HEK293 (cell line): ENCODE results near the gene OPA1.

ENCODE experiments used
- CTCF ChIP-seq: fragments of 450-650 bp; formaldehyde crosslinking; IDR thresholded peaks from 2 replicates; pipeline ENCODE4 v1.5.1; 2016; ENCODE audit warnings: missing biosample characterization, missing genetic modification characterization
- PATZ1 ChIP-seq: fragments of 450-650 bp; formaldehyde crosslinking; IDR thresholded peaks from 2 replicates; pipeline ENCODE4 v1.5.1; 2016; ENCODE audit warnings: missing biosample characterization, missing genetic modification characterization

- TF ChIP-seq PATZ1 (tag by site-specific recombination) (no peak), CTCF (tag by site-specific recombination) (no peak)
Observed at GRCh38 chr3:193704431-193704830, 111.4 kb downstream of the OPA1 start.
